T-helper 2 cell treated with Interferon-gamma antibody and Interleukin-4, amounts not matched to agents 5 μg/mL and 100 μg/mL, for 36 hours (primary cell): ENCODE data around the gene ATP2B2.

ENCODE experiments used
- DNase-seq: peaks from one replicate; pipeline ENCODE4 v3.0.0; 2021; ENCODE audit warnings: low spot score
- H3K27ac Mint-ChIP-seq: one replicate; pipeline ENCODE4 v1.8.0; 2021; ENCODE audit warnings: mild to moderate bottlenecking, mixed read lengths
- H3K27me3 Mint-ChIP-seq: one replicate; pipeline ENCODE4 v1.8.0; 2021; ENCODE audit warnings: low read depth, mixed read lengths
- H3K36me3 Mint-ChIP-seq: one replicate; pipeline ENCODE4 v1.8.0; 2021; ENCODE audit warnings: low read depth, mixed read lengths
- H3K4me1 Mint-ChIP-seq: one replicate; pipeline ENCODE4 v1.8.0; 2021; ENCODE audit warnings: low read depth, mixed read lengths
- H3K4me3 Mint-ChIP-seq: one replicate; pipeline ENCODE4 v1.8.0; 2022; ENCODE audit warnings: mild to moderate bottlenecking, moderate library complexity, mixed read lengths
- H3K9me3 Mint-ChIP-seq: one replicate; pipeline ENCODE4 v1.8.0; 2021; ENCODE audit warnings: mixed read lengths

ATP2B2 gene

DNA sequence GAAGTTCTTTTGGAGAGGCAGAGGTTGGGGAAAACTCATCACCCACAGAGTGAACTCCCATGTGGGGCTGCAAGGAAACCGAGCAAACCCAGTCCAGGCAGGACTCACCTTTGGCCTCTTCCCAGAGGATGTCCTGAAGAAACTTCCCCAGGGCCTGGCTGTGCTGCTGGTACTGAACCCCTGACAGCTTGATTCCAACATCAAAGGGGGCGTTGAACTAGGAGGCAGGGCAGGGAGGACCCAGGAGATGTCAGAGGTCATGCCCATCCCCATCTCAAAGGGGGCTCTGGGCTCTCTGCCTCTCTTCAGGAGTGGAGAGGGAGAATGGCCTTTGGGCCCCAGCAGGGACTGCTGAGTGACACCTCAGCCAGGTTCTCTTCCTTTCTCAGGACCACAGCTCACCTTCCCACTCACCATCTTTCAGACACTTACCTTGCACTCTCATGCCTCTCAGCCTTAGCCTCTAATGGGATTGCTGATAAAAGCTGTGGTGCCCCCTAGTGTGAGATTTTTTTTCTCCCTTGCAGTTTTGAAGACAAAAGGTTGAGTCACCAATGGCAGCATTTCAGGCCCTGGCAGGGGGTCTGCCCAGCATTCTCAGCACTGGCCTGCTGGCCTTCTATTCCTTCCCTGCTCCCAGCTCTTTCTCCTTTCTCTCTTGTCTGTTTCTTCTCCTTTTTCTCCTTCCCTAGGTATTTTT lies 218.6 kb downstream of the ATP2B2 start:
- Mint-ChIP-seq H3K4me3 (no peak overlapping the region), H3K27ac (no peak overlapping the region)

DNA sequence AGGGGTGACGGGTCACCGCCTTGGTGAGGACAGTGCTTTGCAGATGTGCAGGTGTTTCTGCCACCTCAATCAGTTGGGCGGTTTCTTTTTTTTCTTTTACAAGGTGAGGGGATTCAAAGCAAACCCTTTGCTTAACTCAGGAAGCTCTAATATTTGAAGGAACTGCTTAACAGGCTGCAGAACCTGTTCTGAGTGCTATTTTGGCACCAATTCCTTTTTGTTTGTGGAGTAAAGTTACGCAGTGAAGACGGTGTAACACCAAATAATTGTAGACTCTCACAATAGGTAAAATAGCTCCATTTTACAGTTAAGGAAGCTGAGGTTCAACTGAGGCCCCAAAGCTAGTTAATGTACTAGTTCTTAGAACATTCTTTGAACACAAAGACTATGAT lies 219.3 kb downstream of the ATP2B2 start:
- Mint-ChIP-seq H3K36me3 (peaks cover 41% of the 10 kb centered on the region), H3K9me3 (no peaks in the 10 kb centered on the region), H3K4me3 (no peak overlapping the region), H3K27ac (no peak overlapping the region), H3K4me1 (peaks cover 26% of the 10 kb centered on the region), H3K27me3 (no peaks in the 10 kb centered on the region)
- DNase-seq = no peak

More for the DNA sequence above, 218.6 kb downstream of the ATP2B2 start:
- DNase-seq = no peak
- H3K9me3 Mint-ChIP-seq = no peaks in the 10 kb centered on the region
- H3K36me3 Mint-ChIP-seq = peaks cover 41% of the 10 kb centered on the region
- H3K4me1 Mint-ChIP-seq = peaks cover 27% of the 10 kb centered on the region
- H3K27me3 Mint-ChIP-seq = no peaks in the 10 kb centered on the region

DNA sequence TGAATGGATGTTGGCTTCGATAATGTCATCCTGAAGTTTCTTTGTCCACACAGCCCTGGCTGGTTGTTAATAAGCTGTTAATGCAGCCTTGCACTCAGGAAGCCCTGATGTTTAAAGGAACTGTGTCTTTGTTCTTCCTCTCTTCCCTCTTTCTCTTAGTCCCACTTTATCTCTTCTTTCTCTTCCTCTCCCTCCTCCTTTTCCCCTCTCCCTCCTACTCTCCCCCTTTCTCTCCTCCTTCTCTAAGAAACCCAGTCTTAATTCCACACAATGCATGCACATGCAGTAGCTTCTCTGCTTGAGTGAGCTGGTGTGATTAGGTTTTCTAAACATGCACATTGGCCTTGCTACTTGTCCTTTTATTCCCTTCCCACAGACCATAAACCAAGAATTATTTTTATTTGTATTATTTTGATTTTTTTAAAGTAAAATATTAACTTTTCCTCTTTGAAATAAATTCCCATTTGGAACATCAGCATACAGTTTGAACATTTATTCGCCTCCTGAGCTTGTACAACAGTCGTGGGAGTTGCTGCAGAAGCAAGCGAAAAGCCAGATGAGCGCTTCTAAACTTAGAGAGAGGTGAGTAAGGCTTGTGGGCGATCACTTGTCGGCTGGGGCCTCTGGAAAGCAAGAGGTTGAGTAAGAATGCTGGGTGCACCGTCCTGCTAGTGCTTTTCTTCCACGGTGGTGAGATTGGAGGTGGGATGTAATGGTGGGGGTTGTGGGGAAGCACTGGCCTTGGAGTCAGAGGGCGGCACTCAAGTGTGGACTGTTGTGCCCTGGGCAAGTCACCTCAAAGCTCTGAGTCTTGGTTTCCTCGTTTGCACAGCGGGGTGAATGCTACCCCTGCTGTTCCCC lies 219.9 kb downstream of the ATP2B2 start:
- H3K4me1 Mint-ChIP-seq = peaks cover 26% of the 10 kb centered on the region

DNA sequence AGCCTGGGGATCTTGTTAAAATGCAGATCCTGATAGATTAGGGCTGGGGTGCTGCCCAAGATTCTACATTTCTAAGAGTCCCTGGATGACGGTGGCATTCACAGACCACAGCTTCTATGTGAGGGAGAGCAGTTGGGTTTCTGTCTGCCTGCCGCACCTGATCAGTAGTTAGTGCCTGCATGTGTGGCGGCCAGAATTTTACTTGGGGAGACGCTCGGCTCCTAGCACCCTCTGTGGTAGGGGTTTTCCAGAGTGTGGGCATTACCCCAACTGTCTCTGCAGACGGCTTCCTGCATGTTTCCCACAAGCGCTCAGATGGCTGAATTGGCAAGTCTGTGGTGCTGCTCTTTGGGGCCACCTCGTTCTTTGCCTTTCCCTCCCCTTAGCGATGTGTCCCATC lies 220.9 kb downstream of the ATP2B2 start:
- peak; percentile 28 for DNase-seq
- Mint-ChIP-seq H3K27me3 (no peaks in the 10 kb centered on the region), H3K27ac (peak overlapping the region; percentile 46), H3K9me3 (no peaks in the 10 kb centered on the region), H3K4me1 (peaks cover 26% of the 10 kb centered on the region), H3K36me3 (peaks cover 53% of the 10 kb centered on the region), H3K4me3 (peak overlapping the region; percentile 8)

More for the DNA sequence above, 219.9 kb downstream of the ATP2B2 start:
- DNase-seq = no peak
- H3K27ac Mint-ChIP-seq = peak overlapping the region; percentile 55
- no peaks in the 10 kb centered on the region for H3K9me3 Mint-ChIP-seq
- no peak overlapping the region for H3K4me3 Mint-ChIP-seq
- peaks cover 47% of the 10 kb centered on the region for H3K36me3 Mint-ChIP-seq
- no peaks in the 10 kb centered on the region for H3K27me3 Mint-ChIP-seq

DNA sequence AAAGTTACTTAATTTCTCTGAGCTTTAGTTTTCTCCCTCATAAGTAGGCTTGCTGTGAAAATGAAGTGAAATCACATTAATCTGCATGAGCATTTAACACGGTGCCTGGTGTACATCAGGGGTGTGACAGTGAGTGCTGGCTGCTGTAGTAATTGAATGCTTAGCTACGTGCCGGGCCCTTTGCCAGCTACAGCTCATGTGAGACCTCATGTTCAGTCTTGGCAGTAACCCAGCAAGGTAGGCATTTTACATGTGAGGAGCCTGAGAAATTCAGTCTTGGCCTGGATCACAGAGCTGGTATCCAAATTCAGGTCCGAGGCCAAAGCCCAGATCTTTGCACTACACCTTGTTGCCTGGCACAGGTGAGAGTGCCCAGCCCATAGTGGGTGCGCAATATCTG lies 221.7 kb downstream of the ATP2B2 start:
- peak overlapping the region; percentile 26 for H3K27ac Mint-ChIP-seq
- H3K4me1 Mint-ChIP-seq = peaks cover 26% of the 10 kb centered on the region
- H3K4me3 Mint-ChIP-seq = no peak overlapping the region
- H3K9me3 Mint-ChIP-seq = no peaks in the 10 kb centered on the region
- DNase-seq = no peak
- H3K27me3 Mint-ChIP-seq = no peaks in the 10 kb centered on the region
- peaks cover 54% of the 10 kb centered on the region for H3K36me3 Mint-ChIP-seq

DNA sequence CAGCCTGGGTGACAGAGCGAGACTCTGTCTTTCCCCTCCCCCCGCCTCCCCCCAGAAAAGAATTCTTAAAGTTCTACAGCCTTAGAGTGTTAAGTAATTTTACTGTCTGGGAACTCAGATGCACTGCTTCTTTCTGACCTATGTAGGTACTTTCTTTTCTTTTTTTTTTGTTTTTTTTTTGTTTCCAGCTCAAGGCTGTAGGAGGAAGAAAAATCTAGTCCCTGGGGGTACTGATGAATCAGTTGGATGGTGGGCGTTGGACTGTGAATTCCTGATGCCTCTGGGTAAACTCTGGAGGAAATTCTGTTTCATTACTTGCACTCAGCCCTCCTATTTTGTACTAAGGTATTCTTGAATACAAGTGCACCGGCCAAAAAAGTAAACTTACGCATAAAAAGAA lies 223.4 kb downstream of the ATP2B2 start:
- H3K36me3 Mint-ChIP-seq = peaks cover 58% of the 10 kb centered on the region
- peaks cover 28% of the 10 kb centered on the region for H3K4me1 Mint-ChIP-seq

DNA sequence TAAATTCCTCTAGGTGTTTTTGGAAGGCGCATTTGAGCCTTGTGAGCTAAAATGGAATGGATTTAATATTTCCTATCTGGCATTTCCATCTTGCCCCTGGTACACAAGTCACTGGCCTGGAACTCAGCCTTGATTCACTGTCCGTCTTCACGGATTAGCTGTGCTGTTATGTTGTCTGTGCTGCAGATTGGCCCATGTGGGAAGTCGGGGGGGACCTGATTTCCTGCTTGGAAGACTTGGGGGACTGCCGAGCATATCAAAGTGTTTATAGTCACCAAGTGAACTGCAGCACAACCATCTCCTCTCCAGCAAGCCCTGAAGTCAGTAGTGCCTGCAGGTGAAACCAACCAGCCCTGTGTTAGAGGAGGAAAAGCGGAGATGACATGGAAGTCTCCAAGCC lies 224.8 kb downstream of the ATP2B2 start:
- Mint-ChIP-seq H3K9me3 (no peaks in the 10 kb centered on the region), H3K4me1 (peaks cover 28% of the 10 kb centered on the region), H3K36me3 (peaks cover 53% of the 10 kb centered on the region), H3K27me3 (no peaks in the 10 kb centered on the region), H3K4me3 (no peak overlapping the region), H3K27ac (no peak overlapping the region)
- DNase-seq = no peak

More for the DNA sequence above, 223.4 kb downstream of the ATP2B2 start:
- H3K27ac Mint-ChIP-seq = no peak overlapping the region
- no peak for DNase-seq
- no peaks in the 10 kb centered on the region for H3K27me3 Mint-ChIP-seq
- no peak overlapping the region for H3K4me3 Mint-ChIP-seq
- no peaks in the 10 kb centered on the region for H3K9me3 Mint-ChIP-seq

DNA sequence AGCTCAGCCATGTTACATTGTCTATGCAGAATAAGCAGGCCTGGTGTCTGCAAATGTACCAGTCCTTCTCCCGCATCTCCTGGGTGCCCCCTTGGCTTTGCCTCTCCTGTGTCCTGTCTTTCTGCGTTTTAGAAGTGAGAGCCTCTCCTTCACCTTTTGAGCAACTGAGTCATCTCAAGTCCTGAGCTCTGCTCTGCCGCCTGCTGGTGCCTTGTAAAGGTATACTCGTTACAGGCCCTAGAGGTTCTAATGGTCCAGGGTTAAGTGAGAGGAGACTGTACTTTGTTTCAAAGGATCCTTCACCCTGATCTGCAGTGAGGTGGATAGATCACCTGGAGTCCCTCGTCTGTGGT lies 225.2 kb downstream of the ATP2B2 start:
- no peak for DNase-seq
- H3K4me3 Mint-ChIP-seq = no peak overlapping the region
- H3K27ac Mint-ChIP-seq = no peak overlapping the region
- H3K36me3 Mint-ChIP-seq = peaks cover 53% of the 10 kb centered on the region
- H3K27me3 Mint-ChIP-seq = no peaks in the 10 kb centered on the region
- H3K4me1 Mint-ChIP-seq = peaks cover 26% of the 10 kb centered on the region
- H3K9me3 Mint-ChIP-seq = no peaks in the 10 kb centered on the region

DNA sequence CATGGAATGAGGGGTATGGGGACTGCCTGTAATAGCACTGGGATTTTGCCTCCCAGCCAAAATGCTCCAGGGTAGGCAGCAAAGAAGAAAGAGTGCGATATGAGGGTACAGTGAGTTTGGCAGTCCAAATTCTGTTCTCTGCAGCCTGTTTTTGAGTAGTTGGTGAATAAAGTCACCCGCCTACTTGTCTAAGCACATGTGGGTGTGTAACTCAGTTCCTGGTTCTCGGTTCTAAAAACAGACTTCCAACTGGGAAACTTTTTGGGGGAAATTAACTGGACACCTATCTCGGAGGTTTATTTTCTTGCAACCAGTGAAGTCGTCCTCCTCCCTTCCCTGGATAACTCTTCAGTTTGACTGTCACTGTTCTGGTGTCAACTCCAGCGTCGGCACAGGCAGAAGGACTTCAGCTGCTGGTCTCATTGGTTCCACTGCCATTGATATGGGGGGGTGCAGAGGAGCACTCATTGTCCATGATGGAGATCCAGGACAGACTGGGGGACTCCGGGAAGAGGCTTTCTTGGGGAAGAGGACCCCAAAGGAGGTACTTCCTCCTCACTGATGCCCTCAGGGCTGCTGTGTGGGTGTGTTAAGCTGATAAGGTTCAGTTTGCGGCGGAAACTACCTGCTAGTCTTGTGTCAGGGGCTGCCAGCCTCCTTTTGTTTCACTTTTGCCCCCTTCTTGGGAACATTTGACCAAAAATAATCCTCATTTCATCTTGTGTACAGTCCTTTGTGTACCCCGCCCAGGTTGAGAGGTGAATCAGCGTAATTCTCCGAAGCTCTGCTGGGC lies 225.8 kb downstream of the ATP2B2 start:
- Mint-ChIP-seq H3K4me1 (peaks cover 21% of the 10 kb centered on the region), H3K27me3 (no peaks in the 10 kb centered on the region), H3K36me3 (peaks cover 55% of the 10 kb centered on the region), H3K27ac (no peak overlapping the region), H3K4me3 (no peak overlapping the region), H3K9me3 (no peaks in the 10 kb centered on the region)
- no peak for DNase-seq

DNA sequence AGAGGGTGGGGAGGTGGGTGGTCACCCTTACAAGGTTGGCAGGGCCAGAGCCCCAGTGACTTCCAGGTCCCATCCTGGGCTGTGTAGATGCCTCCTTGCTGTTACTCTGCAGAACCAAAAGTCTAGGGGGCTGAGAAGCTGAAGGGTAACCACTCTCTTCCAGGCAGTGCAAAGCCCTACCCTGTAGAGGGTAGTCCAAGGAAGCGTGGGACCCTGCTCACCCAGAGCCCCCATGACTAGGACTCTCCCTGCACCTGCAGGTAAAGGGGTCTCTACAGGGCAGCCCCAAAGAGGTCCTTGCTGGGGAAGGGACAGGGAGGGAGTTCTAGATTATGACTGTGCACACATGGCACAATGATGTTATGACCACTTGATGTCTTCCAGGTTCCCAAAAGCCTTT lies 226.9 kb downstream of the ATP2B2 start:
- Mint-ChIP-seq H3K36me3 (peaks cover 58% of the 10 kb centered on the region), H3K4me1 (peaks cover 19% of the 10 kb centered on the region), H3K4me3 (no peak overlapping the region), H3K27ac (no peak overlapping the region), H3K27me3 (no peaks in the 10 kb centered on the region), H3K9me3 (no peaks in the 10 kb centered on the region)
- no peak for DNase-seq

DNA sequence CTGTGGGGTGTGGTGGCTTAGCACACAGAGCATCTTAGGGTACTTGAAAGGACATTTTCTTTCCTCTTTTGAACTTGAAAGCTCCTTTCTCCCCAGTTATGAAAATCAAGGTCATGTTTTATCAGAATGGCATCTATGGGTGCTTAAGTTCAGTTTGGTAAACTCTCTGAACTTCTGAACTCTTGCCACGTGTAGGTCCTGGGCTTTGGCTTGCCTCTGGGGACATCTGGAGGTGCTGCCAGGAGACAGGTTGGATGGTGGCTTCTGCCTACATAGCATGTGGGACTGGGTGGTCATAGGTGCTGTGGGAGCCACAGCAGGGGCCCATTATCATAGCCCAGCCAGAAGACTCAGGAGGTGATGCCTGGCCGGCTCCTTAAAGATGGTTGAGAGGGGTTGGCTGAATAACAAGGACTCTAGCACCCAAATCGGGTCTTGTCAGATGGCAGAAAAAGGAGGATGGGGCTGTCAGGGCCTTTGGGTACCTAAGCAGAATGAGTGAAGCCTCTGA lies 228.2 kb downstream of the ATP2B2 start:
- DNase-seq = no peak
- Mint-ChIP-seq H3K27me3 (no peaks in the 10 kb centered on the region), H3K36me3 (peaks cover 59% of the 10 kb centered on the region), H3K4me3 (no peak overlapping the region), H3K4me1 (peaks cover 21% of the 10 kb centered on the region), H3K9me3 (no peaks in the 10 kb centered on the region), H3K27ac (no peak overlapping the region)

DNA sequence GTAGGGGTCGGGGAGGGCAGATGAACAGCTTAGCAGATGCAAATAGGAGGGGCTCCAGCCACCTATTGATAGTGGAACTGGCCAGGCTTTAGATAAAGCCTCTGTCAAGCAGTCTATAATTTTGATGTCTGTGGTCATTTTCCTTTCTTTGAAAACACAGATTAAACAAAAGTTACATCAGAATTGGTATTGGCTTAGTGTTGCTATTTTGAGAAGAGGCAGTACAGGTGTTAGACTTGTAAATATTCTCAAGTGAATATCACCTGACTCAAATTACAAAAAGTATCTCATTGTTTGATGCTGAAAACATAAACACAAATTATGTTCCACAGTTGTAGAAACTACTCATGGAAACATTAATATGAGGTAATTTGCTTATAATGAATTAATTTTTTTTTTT lies 230.8 kb downstream of the ATP2B2 start:
- no peak for DNase-seq
- Mint-ChIP-seq H3K27ac (no peak overlapping the region), H3K9me3 (no peaks in the 10 kb centered on the region), H3K36me3 (peaks cover 57% of the 10 kb centered on the region), H3K4me3 (no peak overlapping the region), H3K4me1 (peaks cover 21% of the 10 kb centered on the region), H3K27me3 (no peaks in the 10 kb centered on the region)
